Muscle layer of colon (tissue), 2 donors: Measurements from ENCODE around the gene HCST.
"Not testable (repeated sequence)": the region's sequence is repeated elsewhere in the genome, so short reads cannot be mapped to it uniquely, and the experiment has no call there.

Source experiments
- H3K27ac ChIP-seq: one replicate; pipeline ENCODE4 v1.7.0; 2013; ENCODE audit warnings: low read depth, mild to moderate bottlenecking, low read length, moderate library complexity
- H3K27me3 ChIP-seq, 2 donors: one replicate each; pipeline ENCODE4 v1.7.0; 2013; ENCODE audit warnings: low read length in 2 of 2, mild to moderate bottlenecking in 2 of 2; ENCODE audit not compliant: insufficient read depth in 2 of 2, control insufficient read depth in 1 of 2
- H3K36me3 ChIP-seq: one replicate; pipeline ENCODE4 v1.7.0; 2013; ENCODE audit warnings: mild to moderate bottlenecking, low read length; ENCODE audit not compliant: insufficient read depth
- H3K4me1 ChIP-seq: one replicate; pipeline ENCODE4 v1.7.0; 2013; ENCODE audit warnings: mild to moderate bottlenecking, low read length; ENCODE audit not compliant: insufficient read depth
- H3K4me3 ChIP-seq, 2 donors: one replicate each; pipeline ENCODE4 v1.7.0; 2013; ENCODE audit warnings: low read length in 2 of 2, low read depth in 1 of 2, mild to moderate bottlenecking in 1 of 2, moderate library complexity in 1 of 2
- H3K9ac ChIP-seq: one replicate; pipeline ENCODE4 v1.7.0; 2013; ENCODE audit warnings: low read length
- H3K9me3 ChIP-seq: one replicate; pipeline ENCODE4 v1.7.0; 2013; ENCODE audit warnings: mild to moderate bottlenecking, low read length
- donor health status: abdominal sarcoma.
- donor health status: Adenocarcinoma of cecum.

HCST gene

DNA sequence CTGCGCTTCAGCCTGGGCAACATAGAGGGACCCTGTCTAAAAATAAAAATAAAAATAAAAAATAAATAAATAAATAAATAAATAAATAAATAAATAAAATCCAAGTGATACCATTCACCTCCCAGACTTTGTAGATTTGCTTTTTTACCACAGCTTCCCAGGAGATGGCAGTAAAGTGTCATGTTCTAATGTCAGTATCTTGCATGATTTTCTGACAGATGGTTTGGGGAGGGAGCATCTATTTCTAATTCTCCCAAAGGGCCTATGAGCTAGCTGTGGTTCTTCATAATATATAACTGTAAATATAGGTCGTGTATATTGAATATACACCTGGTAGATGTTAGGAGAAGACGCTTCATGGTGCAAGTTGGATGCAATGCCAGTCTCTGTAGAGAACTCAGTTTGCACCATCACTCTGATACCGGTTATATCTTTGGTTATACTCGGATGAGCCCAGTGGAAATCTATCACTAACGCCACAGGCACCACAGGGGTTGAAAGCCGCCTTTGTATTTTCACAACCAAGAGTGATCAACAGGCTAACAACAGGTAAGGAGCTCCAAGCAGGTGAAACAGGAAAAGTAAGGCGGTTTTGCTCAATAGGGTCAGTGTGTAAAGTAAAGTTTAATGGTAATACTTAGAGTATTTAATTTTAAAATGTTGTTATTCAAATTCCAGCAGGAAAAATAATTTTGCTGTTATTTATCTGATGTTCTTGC lies 20.1 kb upstream of the HCST start:
- H3K36me3 ChIP-seq: no peaks in the 10 kb centered on the region
- no peak overlapping the region for H3K9ac ChIP-seq
- no peaks in the 10 kb centered on the region for H3K4me1 ChIP-seq
- H3K4me3 ChIP-seq: no peak overlapping the region
- no peaks in the 10 kb centered on the region for H3K9me3 ChIP-seq
- H3K27me3 ChIP-seq: peaks cover 0 to 23% of the 10 kb centered on the region in 2 donors
- no peak overlapping the region for H3K27ac ChIP-seq

DNA sequence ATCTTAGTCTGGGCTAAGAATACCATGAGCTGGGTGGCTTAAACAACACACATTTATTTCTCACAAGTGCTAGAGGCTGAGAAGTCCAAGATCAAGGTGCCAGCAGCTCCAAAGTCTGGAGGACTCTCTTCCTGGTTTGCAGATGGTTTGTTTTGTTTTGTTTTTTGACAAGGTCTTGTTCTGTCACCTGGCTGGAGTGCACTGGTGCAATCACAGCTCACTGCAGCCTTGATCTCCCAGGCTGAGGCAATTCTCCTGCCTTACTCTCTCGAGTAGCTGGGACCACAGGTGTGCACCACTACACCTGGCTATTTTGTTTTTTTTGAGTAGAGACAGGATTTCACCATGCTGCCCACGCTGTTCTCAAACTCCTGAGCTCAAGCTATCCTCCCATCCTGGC lies 18.4 kb upstream of the HCST start:
- Histone ChIP-seq H3K36me3 (peaks cover 12% of the 10 kb centered on the region), H3K9ac (no peak overlapping the region), H3K27ac (no peak overlapping the region), H3K4me3 (no peak overlapping the region), H3K4me1 (no peaks in the 10 kb centered on the region), H3K27me3 (peaks cover 0 to 10% of the 10 kb centered on the region in 2 donors), H3K9me3 (no peaks in the 10 kb centered on the region)

DNA sequence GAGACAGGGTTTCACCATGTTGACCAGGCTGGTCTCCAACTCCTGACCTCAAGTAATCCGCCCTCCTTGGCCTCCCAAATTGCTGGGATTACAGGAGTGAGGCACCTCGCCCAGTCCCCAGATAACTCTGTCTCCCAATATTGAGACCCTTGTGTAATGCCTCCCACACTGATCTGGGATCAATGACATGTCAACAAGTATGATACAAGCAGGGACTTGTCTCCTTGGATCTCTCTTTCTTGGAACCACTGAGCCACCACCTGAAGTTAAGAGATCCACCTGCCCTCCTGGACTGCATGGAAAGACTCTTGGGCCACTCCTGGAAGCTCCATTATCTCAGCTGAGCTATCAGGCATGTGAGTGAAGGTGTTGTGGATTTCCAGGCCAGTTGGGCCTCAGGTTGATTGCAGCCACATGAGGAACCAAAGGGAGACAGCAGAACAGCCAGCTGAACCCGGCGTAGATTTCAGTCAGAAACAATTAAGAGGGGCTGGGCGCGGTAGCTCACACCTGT lies 17.0 kb upstream of the HCST start:
- no peak overlapping the region for H3K9ac ChIP-seq
- no peak overlapping the region for H3K4me3 ChIP-seq
- peaks cover 26% of the 10 kb centered on the region for H3K36me3 ChIP-seq
- H3K27ac ChIP-seq: no peak overlapping the region
- peaks cover 0 to under 1% of the 10 kb centered on the region in 2 donors for H3K27me3 ChIP-seq
- H3K4me1 ChIP-seq: no peaks in the 10 kb centered on the region
- H3K9me3 ChIP-seq: no peaks in the 10 kb centered on the region

DNA sequence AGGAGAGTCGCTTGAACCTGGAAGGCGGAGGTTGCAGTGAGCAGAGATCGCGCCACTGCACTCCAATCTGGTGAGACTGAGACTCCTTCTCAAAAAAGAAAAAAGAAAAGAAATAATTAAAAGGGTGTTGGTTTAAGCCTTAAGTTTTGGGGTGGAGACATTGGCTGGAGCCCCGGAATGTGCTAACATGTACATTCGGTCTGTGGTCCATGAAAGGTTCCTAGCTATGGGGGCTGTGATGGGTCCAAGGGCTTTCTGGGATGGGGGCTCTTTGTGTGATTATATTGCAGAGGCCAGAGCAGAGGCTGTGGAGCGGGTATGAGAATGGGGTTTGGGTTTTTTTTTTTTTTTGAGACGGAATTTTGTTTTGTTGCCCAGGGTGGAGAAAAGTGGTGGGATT lies 16.4 kb upstream of the HCST start:
- H3K27ac ChIP-seq: no peak overlapping the region
- H3K27me3 ChIP-seq: no peaks in the 10 kb centered on the region
- peaks cover 29% of the 10 kb centered on the region for H3K36me3 ChIP-seq
- H3K9ac ChIP-seq: no peak overlapping the region
- H3K4me1 ChIP-seq: no peaks in the 10 kb centered on the region
- no peak overlapping the region for H3K4me3 ChIP-seq
- no peaks in the 10 kb centered on the region for H3K9me3 ChIP-seq

DNA sequence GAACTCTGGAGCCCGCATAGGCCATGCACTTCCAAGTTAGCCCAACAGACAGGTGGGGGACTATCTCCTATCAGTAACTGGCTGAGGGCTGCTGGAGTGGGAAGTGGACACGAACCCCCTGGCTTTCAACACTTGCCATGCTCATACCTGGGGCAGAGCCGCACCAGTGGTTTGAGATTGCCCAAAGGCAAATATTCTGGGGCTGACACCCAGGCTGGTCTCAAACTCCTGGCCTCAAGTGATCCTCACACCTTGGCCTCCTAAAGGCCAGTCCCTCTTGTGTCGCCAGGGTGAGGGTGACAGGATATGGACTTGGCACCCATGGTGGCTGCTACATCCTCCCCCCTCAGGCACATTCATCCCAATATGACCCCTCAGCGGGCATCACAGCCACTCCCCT lies 15.1 kb upstream of the HCST start:
- Histone ChIP-seq H3K9ac (no peak overlapping the region), H3K9me3 (no peaks in the 10 kb centered on the region), H3K4me1 (no peaks in the 10 kb centered on the region), H3K36me3 (peaks cover 29% of the 10 kb centered on the region), H3K27me3 (no peaks in the 10 kb centered on the region), H3K27ac (no peak overlapping the region), H3K4me3 (no peak overlapping the region)

DNA sequence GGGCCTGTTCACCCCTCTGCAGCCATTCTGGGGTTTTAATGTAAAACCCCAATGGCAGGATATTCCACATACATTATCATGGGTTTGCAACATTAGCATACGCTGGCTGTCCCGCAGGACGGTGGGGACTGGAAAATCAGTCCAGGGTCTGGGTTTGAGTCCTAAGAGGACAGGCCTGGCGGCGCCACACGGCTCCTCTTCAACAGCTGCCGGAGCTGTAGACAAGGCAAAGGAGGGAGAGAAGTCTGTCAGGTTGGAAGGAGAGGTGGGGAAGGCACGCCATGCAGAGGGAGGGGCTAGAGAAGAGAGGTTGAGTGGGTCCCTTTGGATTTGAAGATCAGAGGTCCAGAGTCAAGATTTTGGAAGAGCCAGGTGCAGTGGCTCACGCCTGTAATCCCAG lies 13.9 kb upstream of the HCST start:
- Histone ChIP-seq H3K4me1 (no peaks in the 10 kb centered on the region), H3K4me3 (no peak overlapping the region), H3K9ac (no peak overlapping the region), H3K27me3 (no peaks in the 10 kb centered on the region), H3K9me3 (no peaks in the 10 kb centered on the region), H3K27ac (no peak overlapping the region), H3K36me3 (peaks cover 29% of the 10 kb centered on the region)

DNA sequence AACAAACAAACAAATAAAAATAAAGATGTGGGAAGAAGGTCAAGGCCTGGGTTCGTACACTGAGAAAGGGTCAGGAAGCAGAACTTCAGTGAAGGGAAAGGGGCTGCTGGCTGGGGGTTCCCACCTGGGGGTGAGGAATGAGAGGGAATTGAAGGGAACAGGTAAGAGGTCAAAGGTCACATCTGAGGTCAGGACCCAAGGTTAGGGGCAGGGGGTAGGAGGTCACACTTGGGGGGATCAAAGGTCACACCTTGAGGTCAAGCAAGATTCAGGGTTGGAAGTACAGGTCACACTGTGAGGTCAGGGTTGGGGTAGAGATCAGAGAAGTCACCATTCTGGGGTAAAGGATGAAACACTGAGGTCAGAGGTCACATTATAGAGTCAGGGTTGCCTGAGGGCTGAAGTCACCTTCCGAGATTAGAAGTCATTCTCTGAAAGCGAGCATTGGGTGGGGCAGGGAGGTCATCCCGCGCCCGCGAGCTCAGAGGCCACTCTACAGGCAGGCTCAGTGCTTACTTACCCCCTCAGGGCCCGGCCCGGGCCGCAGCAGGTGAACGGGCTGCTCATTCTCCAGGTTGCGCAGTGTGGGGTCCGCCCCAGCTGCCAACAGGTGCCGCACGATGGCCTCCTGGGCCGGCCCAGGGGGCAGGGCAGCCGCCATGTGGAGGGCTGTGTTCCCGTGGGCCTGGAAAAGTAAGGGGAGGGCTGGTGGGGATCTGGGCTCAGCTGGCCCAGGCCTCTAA lies 12.8 kb upstream of the HCST start:
- Histone ChIP-seq H3K9ac (no peak overlapping the region), H3K27me3 (no peaks in the 10 kb centered on the region), H3K4me3 (no peak overlapping the region), H3K4me1 (no peaks in the 10 kb centered on the region), H3K27ac (no peak overlapping the region), H3K9me3 (no peaks in the 10 kb centered on the region), H3K36me3 (peaks cover 36% of the 10 kb centered on the region)

DNA sequence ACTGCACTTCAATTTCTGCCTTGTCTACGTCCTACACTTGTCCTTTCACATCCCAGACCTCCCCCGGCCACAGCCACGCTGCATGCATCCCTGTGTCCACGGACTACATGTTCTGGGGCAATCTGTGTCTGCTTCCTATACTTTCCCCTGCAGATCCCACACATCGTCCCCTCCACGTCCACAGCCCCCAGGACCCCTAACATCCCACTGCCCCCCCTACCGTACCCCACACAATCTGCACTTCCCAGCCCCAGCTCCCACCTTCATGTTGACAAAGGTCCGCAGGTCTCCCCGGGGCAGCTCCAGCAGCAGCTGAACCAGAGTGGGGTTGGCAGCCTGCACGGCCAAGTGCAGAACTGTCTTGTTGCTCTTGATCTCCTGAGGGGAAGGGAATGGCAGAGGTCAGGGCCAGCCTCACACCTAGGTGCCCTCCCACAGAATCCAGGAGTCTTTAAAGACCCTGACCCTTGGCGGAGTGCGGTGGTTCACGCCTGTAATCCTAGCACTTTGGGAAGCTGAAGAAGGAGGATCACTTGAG lies 12.1 kb upstream of the HCST start:
- Histone ChIP-seq H3K27ac (no peak overlapping the region), H3K4me3 (no peak overlapping the region), H3K4me1 (no peaks in the 10 kb centered on the region), H3K9me3 (no peaks in the 10 kb centered on the region), H3K9ac (no peak overlapping the region), H3K27me3 (no peaks in the 10 kb centered on the region), H3K36me3 (peaks cover 36% of the 10 kb centered on the region)

DNA sequence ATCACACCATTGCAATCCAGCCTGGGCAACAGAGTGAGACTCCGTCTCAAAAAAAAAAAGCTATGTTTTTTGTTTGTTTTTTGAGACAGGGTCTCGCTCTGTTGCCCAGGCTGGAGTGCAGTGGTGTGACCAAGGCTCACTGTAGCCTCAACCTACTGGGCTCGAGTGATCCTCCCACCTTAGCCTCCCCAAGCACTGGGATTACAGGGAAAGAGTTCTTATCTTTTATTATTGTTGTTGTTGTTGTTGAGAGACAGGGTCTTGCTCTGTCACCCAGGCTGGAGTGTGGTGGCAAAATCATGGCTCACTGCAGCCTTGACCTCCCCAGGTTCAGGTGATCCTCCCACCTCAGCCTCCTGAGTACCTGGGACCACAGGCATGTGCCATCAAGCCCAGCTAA lies 10.5 kb upstream of the HCST start:
- H3K27me3 ChIP-seq, H3K9ac ChIP-seq, H3K27ac ChIP-seq, H3K9me3 ChIP-seq, H3K4me1 ChIP-seq, H3K4me3 ChIP-seq: not testable (repeated sequence)
- H3K36me3 ChIP-seq: peaks cover 48% of the 10 kb centered on the region

DNA sequence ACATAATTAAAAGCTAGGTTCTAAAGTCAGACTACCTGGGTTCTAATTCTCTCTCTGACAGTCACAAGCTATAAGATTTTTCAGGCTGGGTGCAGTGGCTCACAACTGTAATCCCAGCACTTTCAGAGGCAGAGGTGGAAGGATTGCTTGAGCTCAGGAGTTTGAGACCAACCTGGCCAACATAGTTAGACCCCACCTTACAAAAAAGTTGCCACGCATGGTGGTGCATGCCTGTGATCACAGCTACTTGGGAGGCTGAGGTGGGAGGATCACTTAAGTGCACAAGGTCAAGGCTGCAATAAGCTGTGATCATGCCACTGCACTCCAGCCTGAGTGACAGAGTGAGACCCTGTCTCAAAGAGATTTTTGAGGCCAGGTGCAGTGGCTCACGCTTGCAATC lies 8.0 kb upstream of the HCST start:
- Histone ChIP-seq H3K27ac (no peak overlapping the region), H3K4me1 (peaks cover 11% of the 10 kb centered on the region), H3K36me3 (peaks cover 40% of the 10 kb centered on the region), H3K9me3 (no peaks in the 10 kb centered on the region), H3K4me3 (no peak overlapping the region), H3K27me3 (no peaks in the 10 kb centered on the region), H3K9ac (no peak overlapping the region)

DNA sequence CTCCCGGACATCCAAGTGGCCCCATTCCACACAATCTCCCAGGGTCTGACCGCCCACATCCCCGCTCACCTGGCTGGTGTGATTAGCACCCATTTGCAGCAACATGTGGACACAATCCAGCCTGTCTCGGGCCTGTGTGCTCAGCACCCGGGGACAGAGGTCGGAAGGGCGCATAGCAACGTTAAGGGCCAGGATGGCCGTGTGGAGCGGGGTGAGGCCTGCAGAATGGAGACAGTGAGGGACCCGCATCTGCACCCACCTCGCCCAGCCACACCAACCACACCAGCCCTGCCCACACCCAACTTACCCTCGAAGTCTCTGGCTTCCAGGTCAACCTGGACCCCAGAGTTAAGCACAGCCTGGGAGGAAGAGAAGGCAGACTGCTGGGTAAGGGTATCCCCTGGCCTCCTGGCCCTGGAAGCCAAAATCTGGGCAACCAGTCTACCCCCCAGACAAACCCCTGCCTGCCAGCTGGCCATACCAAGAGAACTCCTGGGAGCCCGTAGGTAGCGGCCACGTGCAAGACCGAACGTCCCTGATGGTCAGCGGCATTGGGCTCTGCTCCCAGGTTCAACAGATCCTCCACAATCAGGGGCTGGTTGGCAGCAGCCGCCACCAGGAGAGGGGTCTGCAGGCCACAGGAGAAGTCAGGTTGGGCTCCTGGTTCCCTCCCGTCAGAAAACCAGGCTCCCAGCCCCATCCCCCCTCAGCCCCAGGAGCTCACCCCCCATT lies 6.3 kb upstream of the HCST start:
- Histone ChIP-seq H3K27ac (no peak overlapping the region), H3K36me3 (peaks cover 28% of the 10 kb centered on the region), H3K4me3 (no peak overlapping the region), H3K9me3 (no peaks in the 10 kb centered on the region), H3K9ac (no peak overlapping the region), H3K4me1 (peaks cover 11% of the 10 kb centered on the region), H3K27me3 (no peaks in the 10 kb centered on the region)
